ENCODE data around the gene NINJ2. TPM values are rescaled to one million over a fixed set of nuclear protein-coding genes. Genes with fewer than 3 reads are reported as not detected.
A peak's percentile ranks its signal among the peaks of the same experiment; 100 is the strongest.

NINJ2 gene
- total RNA-seq, 1 donor from 2014 or later: 6.8 TPM

DNA sequence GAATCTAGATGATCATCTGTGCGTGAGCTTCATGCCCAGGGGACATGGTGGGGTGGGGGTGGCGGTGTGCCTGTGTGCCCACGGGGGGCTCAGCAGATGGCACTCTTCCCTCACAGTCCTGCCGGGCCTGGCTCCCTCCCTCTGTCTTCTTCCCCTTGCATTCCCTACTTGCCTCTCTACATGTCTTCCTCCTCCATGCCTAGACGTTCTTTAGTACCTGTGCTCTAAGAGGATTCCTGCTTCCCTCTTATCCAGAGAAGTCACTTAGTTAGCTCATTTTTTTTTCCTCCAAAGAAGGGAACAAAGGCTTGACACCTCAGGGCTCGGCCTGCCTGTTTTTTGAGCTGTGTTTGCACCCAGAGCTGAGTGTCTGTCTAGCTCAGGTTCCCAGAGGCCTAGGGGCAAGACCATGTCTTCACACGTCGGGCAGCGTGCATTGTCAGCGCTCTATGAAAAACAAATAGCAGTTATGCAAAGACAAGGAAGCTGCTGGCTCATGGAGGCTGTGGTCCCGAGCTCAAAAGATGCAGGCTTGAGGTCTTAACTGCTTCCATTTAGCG is 48.8 kb downstream of the NINJ2 start:
- Mint-ChIP-seq H3K36me3 (ENCODE audit: low read depth) (peaks cover 3% of the 10 kb centered on the region), H3K27ac (no peak overlapping the region), H3K4me1 (ENCODE audit: low read depth) (peaks cover 62% of the 10 kb centered on the region), H3K4me3 (no peak overlapping the region), H3K27me3 (ENCODE audit: insufficient read depth) (no peaks in the 10 kb centered on the region), H3K9me3 (no peaks in the 10 kb centered on the region)
- intact Hi-C loops (cut with micrococcal nuclease): no loop called here
- DNase-seq (ENCODE audit: low spot score): no peak

- H3K36me3 Mint-ChIP-seq (ENCODE audit: low read depth): peaks cover 3% of the 10 kb centered on the region
- H3K27ac Mint-ChIP-seq: no peak overlapping the region
- no peak for DNase-seq (ENCODE audit: low spot score)
- no peaks in the 10 kb centered on the region for H3K27me3 Mint-ChIP-seq (ENCODE audit: insufficient read depth)
- H3K4me1 Mint-ChIP-seq (ENCODE audit: low read depth): peaks cover 58% of the 10 kb centered on the region
- no peaks in the 10 kb centered on the region for H3K9me3 Mint-ChIP-seq
- H3K4me3 Mint-ChIP-seq: no peak overlapping the region
- intact Hi-C loops (cut with micrococcal nuclease): no loop called here
These were observed 49.2 kb downstream of the NINJ2 start for GRCh38 chr12:613996-614395.

DNA sequence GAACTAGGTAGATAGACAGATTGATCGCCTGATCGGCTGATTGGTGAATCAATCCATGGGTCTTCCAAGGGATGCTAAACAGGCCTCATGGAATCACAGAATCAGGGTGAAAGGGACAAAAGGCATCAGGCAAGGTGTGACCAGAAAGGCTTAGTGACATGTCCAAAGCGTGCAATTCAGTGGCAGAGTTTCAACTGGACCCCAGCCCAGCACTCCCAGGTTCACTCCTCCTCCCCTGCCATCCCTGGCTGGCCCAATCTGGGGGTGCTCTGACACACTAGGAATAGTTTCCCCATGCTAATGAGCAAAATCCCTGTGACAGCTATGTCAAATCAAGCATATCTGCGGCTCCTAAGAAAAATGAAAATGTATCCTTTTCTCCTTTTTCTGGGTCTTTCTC is 50.4 kb downstream of the NINJ2 start:
- H3K4me3 Mint-ChIP-seq: no peak overlapping the region
- no peaks in the 10 kb centered on the region for H3K9me3 Mint-ChIP-seq
- peaks cover 3% of the 10 kb centered on the region for H3K36me3 Mint-ChIP-seq (ENCODE audit: low read depth)
- H3K4me1 Mint-ChIP-seq (ENCODE audit: low read depth): peaks cover 59% of the 10 kb centered on the region
- H3K27ac Mint-ChIP-seq: peak overlapping the region; percentile 42
- DNase-seq (ENCODE audit: low spot score): no peak
- intact Hi-C loops (cut with micrococcal nuclease): no loop called here
- no peaks in the 10 kb centered on the region for H3K27me3 Mint-ChIP-seq (ENCODE audit: insufficient read depth)

- peaks cover 65% of the 10 kb centered on the region for H3K4me1 Mint-ChIP-seq (ENCODE audit: low read depth)
- DNase-seq (ENCODE audit: low spot score): no peak
- H3K27me3 Mint-ChIP-seq (ENCODE audit: insufficient read depth): no peaks in the 10 kb centered on the region
- H3K27ac Mint-ChIP-seq: peak overlapping the region; percentile 42
- intact Hi-C loops (cut with micrococcal nuclease): no loop called here
- no peaks in the 10 kb centered on the region for H3K9me3 Mint-ChIP-seq
- H3K36me3 Mint-ChIP-seq (ENCODE audit: low read depth): peaks cover 4% of the 10 kb centered on the region
- no peak overlapping the region for H3K4me3 Mint-ChIP-seq
These were observed 51.0 kb downstream of the NINJ2 start for GRCh38 chr12:612293-612692.

GRCh38 chr12:611721-612120 is 51.5 kb downstream of the NINJ2 start:
- intact Hi-C loops (cut with micrococcal nuclease): loop anchor here (2.0 kb wide), 2 partner anchors 19 to 35 kb away; no protein-coding TSS in a partner anchor
- H3K27ac Mint-ChIP-seq: peak overlapping the region; percentile 94
- H3K4me1 Mint-ChIP-seq (ENCODE audit: low read depth): peaks cover 71% of the 10 kb centered on the region
- no peaks in the 10 kb centered on the region for H3K9me3 Mint-ChIP-seq
- H3K27me3 Mint-ChIP-seq (ENCODE audit: insufficient read depth): no peaks in the 10 kb centered on the region
- peaks cover 5% of the 10 kb centered on the region for H3K36me3 Mint-ChIP-seq (ENCODE audit: low read depth)
- DNase-seq (ENCODE audit: low spot score): no peak
- no peak overlapping the region for H3K4me3 Mint-ChIP-seq

DNA sequence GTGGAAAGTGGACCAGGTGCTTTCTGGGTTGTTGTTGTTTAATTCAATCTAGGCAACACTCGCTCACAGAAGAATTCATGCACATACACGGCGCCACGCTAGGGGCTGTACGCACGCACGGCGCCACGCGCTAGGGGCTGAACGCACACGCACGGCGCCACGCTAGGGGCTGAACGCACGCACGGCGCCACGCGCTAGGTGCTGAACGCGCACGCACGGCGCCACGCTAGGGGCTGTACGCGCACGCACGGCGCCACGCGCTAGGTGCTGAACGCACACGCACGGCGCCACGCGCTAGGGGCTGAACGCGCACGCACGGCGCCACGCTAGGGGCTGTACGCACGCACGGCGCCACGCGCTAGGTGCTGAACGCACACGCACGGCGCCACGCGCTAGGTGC is 54.3 kb downstream of the NINJ2 start:
- Mint-ChIP-seq H3K4me1 (ENCODE audit: low read depth) (peaks cover 60% of the 10 kb centered on the region), H3K4me3 (no peak overlapping the region), H3K36me3 (ENCODE audit: low read depth) (peaks cover 4% of the 10 kb centered on the region), H3K9me3 (no peaks in the 10 kb centered on the region), H3K27ac (no peak overlapping the region), H3K27me3 (ENCODE audit: insufficient read depth) (no peaks in the 10 kb centered on the region)
- intact Hi-C loops (cut with micrococcal nuclease): no loop called here
- DNase-seq (ENCODE audit: low spot score): no peak

DNA sequence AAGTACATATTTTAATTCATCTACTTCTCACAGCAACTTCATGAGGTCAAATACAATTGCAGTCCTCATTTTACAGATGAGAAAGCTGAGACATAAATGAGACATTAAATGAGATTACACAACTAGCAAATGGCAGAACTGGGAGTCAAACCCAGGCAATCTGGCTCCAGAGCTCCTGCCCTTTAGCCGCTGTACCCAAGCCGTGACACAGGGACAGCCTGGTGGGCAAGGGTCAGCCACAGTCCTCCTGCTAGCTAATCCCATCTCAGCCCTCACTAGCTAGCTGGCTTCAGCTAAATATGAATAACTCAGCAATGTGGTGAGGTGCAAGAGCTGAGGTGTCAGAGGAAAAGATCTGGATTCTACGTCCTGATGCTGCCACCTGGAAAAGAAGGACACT is 54.8 kb downstream of the NINJ2 start:
- DNase-seq (ENCODE audit: low spot score): no peak
- peak overlapping the region; percentile 80 for H3K27ac Mint-ChIP-seq
- no peaks in the 10 kb centered on the region for H3K27me3 Mint-ChIP-seq (ENCODE audit: insufficient read depth)
- intact Hi-C loops (cut with micrococcal nuclease): no loop called here
- H3K36me3 Mint-ChIP-seq (ENCODE audit: low read depth): peaks cover 4% of the 10 kb centered on the region
- H3K9me3 Mint-ChIP-seq: no peaks in the 10 kb centered on the region
- no peak overlapping the region for H3K4me3 Mint-ChIP-seq
- peaks cover 59% of the 10 kb centered on the region for H3K4me1 Mint-ChIP-seq (ENCODE audit: low read depth)

GRCh38 chr12:607541-608001 is 55.7 kb downstream of the NINJ2 start:
- Mint-ChIP-seq H3K4me3 (no peak overlapping the region), H3K4me1 (ENCODE audit: low read depth) (peaks cover 57% of the 10 kb centered on the region), H3K27ac (peak overlapping the region; percentile 80), H3K9me3 (no peaks in the 10 kb centered on the region), H3K27me3 (ENCODE audit: insufficient read depth) (no peaks in the 10 kb centered on the region), H3K36me3 (ENCODE audit: low read depth) (peaks cover 4% of the 10 kb centered on the region)
- no peak for DNase-seq (ENCODE audit: low spot score)
- intact Hi-C loops (cut with micrococcal nuclease): no loop called here

- H3K4me1 Mint-ChIP-seq (ENCODE audit: low read depth): peaks cover 35% of the 10 kb centered on the region
- H3K27ac Mint-ChIP-seq: peak overlapping the region; percentile 12
- peaks cover 2% of the 10 kb centered on the region for H3K36me3 Mint-ChIP-seq (ENCODE audit: low read depth)
- H3K27me3 Mint-ChIP-seq (ENCODE audit: insufficient read depth): no peaks in the 10 kb centered on the region
- no peak for DNase-seq (ENCODE audit: low spot score)
- H3K4me3 Mint-ChIP-seq: no peak overlapping the region
- H3K9me3 Mint-ChIP-seq: no peaks in the 10 kb centered on the region
- intact Hi-C loops (cut with micrococcal nuclease): no loop called here
These were observed 58.3 kb downstream of the NINJ2 start for GRCh38 chr12:604956-605355.

DNA sequence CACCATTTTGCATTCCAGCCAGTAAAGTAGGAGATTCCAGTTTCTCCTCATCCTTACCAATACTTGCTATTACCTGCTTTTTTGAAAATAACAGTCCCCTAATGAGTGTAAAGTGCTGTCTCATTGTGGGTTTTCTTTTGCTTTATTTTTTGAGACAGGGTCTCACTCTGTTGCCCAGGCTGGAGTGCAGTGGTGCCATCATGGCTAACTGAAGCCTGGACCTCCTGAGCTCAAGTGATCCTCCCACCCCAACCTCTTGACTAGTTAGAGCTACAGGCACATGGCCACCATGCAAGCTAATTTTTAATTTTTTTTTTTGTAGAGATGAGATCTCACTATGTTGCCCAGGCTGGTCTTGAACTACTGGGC is 60.6 kb downstream of the NINJ2 start:
- Mint-ChIP-seq H3K4me1 (ENCODE audit: low read depth) (peaks cover 20% of the 10 kb centered on the region), H3K27me3 (ENCODE audit: insufficient read depth) (no peaks in the 10 kb centered on the region), H3K9me3 (no peaks in the 10 kb centered on the region), H3K36me3 (ENCODE audit: low read depth) (peaks cover 4% of the 10 kb centered on the region), H3K4me3 (no peak overlapping the region), H3K27ac (no peak overlapping the region)
- DNase-seq (ENCODE audit: low spot score): no peak
- intact Hi-C loops (cut with micrococcal nuclease): no loop called here

DNA sequence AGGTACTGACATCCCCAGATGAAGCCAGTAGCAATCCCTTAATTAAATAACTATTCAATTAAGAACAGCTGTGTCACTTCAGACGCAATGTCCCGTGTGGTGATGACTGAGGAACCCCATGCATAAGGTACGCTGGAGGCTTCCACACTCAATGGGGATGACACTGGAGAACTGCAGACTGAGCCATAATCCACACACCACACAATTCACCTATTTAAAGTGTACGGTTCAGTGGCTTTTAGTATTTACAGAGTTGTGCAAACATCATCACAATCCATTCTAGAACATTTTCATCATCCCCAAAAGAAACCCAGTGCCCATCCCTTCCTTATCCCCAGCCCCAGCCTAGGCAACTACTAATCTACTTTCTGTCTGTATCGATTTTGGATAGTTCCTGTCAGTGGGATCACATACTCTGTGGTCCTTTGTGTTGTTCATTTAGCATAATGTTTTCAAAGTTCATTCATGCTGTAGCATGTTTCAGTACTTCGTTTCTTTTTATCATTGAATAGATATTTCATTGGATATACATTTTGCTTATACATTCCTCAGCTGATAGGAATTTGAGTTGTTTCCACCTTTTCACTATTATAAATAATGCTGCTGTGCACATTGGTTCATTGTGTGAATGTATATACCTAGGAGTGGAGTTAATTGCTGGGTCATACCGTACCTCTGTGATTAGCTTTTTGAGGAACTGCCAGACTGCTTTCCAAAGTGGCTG is 61.1 kb downstream of the NINJ2 start:
- Mint-ChIP-seq H3K27ac (no peak overlapping the region), H3K9me3 (no peaks in the 10 kb centered on the region), H3K4me1 (ENCODE audit: low read depth) (peaks cover 20% of the 10 kb centered on the region), H3K27me3 (ENCODE audit: insufficient read depth) (no peaks in the 10 kb centered on the region), H3K36me3 (ENCODE audit: low read depth) (peaks cover 2% of the 10 kb centered on the region), H3K4me3 (no peak overlapping the region)
- DNase-seq (ENCODE audit: low spot score): no peak
- intact Hi-C loops (cut with micrococcal nuclease): no loop called here

DNA sequence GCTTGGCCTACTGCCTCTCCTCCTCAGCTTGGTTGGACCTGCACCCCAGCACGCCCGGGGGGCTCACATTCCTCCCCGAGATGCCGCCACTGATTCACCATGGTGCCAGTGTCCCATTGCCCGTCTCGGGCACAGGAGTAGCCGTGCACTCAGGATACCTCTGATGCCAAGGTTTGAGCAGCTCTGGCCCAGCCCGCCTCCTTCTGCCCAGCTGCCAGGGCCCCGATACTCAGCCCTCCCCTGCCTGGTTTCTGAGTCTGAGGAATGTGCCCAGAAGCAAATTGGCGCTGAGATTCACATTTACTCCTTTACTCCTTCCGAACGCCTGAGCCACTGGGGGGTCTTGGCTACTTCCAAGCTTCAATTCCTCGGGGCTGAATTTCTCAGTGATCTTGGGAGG is 63.5 kb downstream of the NINJ2 start:
- Mint-ChIP-seq H3K4me3 (no peak overlapping the region), H3K4me1 (ENCODE audit: low read depth) (peaks cover 7% of the 10 kb centered on the region), H3K27me3 (ENCODE audit: insufficient read depth) (peaks cover 2% of the 10 kb centered on the region), H3K36me3 (ENCODE audit: low read depth) (peaks cover 2% of the 10 kb centered on the region), H3K27ac (no peak overlapping the region), H3K9me3 (no peaks in the 10 kb centered on the region)
- DNase-seq (ENCODE audit: low spot score): no peak
- intact Hi-C loops (cut with micrococcal nuclease): no loop called here

- DNase-seq (ENCODE audit: low spot score): no peak
- no peak overlapping the region for H3K4me3 Mint-ChIP-seq
- intact Hi-C loops (cut with micrococcal nuclease): no loop called here
- peaks cover 2% of the 10 kb centered on the region for H3K36me3 Mint-ChIP-seq (ENCODE audit: low read depth)
- H3K27me3 Mint-ChIP-seq (ENCODE audit: insufficient read depth): peaks cover 8% of the 10 kb centered on the region
- H3K9me3 Mint-ChIP-seq: no peaks in the 10 kb centered on the region
- H3K4me1 Mint-ChIP-seq (ENCODE audit: low read depth): peaks cover 7% of the 10 kb centered on the region
- H3K27ac Mint-ChIP-seq: no peak overlapping the region
These were observed 65.2 kb downstream of the NINJ2 start for GRCh38 chr12:597926-598568.
